ENCODE results near the gene SCFD2. TPM values are rescaled to one million over a fixed set of nuclear protein-coding genes. Genes with fewer than 3 reads are reported as not detected.

The SCFD2 gene
- total RNA-seq, 3 donors from 2014 or later: 22.8 to 33.8 (median 25.0) TPM

DNA sequence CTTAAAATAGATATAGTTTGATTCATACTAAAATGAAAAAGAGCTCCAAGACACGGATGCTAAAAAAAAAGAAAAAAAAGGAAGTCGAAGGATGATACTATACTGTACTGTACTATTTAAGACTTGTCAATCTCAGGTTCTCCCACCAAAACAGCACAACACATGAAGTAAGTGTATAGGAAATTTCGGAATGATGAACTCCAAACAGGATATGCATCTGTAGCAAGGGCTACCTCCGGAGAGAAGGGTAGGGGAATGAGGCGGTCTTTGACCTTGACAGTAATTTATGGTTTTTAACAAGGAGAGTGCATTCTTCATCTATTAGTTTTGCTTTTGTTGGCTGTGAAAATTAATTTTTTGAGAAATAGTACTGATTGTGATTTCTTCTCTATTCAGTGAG, 11.0 kb upstream of the SCFD2 start:
- TF ChIP-seq CTCF (IDR thresholded peaks at IDR 0.05): no peak
- no peak for TF ChIP-seq POLR2A (IDR thresholded peaks at IDR 0.05)
- no peaks in the 10 kb centered on the region for H3K4me1 ChIP-seq
- intact Hi-C loops (cut with DNase I; ENCODE audit: low total_unique reads): no loop called here
- no peaks in the 10 kb centered on the region for H3K27me3 ChIP-seq
- H3K27ac ChIP-seq: peak overlapping the region; percentile 92 to 95
- no peak for DNase-seq (ENCODE audit: low spot score in 2 of 2)
- H3K36me3 ChIP-seq: no peaks in the 10 kb centered on the region
- H3K9me3 ChIP-seq: no peaks in the 10 kb centered on the region
- H3K4me3 ChIP-seq: peak overlapping the region; percentile 74 to 97 (median 83)

GRCh38 chr4:53374777-53375258, 9.0 kb upstream of the SCFD2 start:
- no peak for DNase-seq (ENCODE audit: low spot score in 2 of 2)
- no peak for TF ChIP-seq POLR2AphosphoS5 (IDR thresholded peaks at IDR 0.05)
- TF ChIP-seq CTCF (IDR thresholded peaks at IDR 0.05): no peak
- no peak for TF ChIP-seq POLR2A (IDR thresholded peaks at IDR 0.05)
- no peaks in the 10 kb centered on the region for H3K36me3 ChIP-seq
- no peak overlapping the region for H3K27ac ChIP-seq
- peaks cover 0 to 3% of the 10 kb centered on the region in 2 donors for H3K27me3 ChIP-seq
- no peaks in the 10 kb centered on the region for H3K9me3 ChIP-seq
- no peak overlapping the region for H3K4me3 ChIP-seq
- no peaks in the 10 kb centered on the region for H3K4me1 ChIP-seq
- intact Hi-C loops (cut with DNase I; ENCODE audit: low total_unique reads): no loop called here

DNA sequence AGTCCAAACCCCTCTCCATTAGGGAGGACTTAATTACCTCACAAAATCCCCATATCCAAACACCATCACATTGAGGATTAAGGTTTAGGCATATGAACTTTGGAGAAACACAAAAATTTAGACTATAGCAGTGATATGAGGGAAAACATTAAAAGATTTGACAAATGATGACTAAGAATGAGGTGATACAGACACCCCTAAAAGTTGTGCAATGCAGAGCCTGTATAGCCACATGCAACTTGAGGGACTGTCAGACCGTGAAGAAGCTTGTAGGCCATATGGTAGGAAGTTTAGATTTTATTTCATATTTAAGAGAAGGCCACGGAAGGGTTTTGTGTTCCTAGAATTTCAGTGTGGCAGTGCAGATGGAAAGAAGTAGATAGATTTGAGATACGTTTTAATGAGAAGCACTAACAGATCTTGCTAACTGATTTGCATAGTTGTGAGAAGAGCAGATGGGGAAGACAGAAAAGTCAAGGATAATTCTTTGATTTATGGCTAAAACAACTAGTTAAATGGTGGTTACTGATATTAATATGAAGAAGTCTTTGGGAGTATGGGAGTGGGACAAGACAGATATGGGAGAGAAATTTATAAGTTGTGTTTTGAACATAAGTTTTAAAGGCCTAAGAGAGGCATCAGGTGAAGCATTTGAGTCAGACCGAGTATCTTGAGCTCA, 6.1 kb upstream of the SCFD2 start:
- H3K4me1 ChIP-seq: no peaks in the 10 kb centered on the region
- no peaks in the 10 kb centered on the region for H3K36me3 ChIP-seq
- intact Hi-C loops (cut with DNase I; ENCODE audit: low total_unique reads): no loop called here
- no peaks in the 10 kb centered on the region for H3K9me3 ChIP-seq
- TF ChIP-seq POLR2A (IDR thresholded peaks at IDR 0.05): no peak
- no peak for TF ChIP-seq POLR2AphosphoS5 (IDR thresholded peaks at IDR 0.05)
- TF ChIP-seq CTCF (IDR thresholded peaks at IDR 0.05): no peak
- no peak for DNase-seq (ENCODE audit: low spot score in 2 of 2)
- no peak overlapping the region for H3K27ac ChIP-seq
- no peak overlapping the region for H3K4me3 ChIP-seq
- peaks cover 0 to 3% of the 10 kb centered on the region in 2 donors for H3K27me3 ChIP-seq

GRCh38 chr4:53371049-53371448, 5.2 kb upstream of the SCFD2 start:
- TF ChIP-seq POLR2AphosphoS5 (IDR thresholded peaks at IDR 0.05) (no peak), CTCF (IDR thresholded peaks at IDR 0.05) (no peak), POLR2A (IDR thresholded peaks at IDR 0.05) (no peak)
- Histone ChIP-seq H3K9me3 (no peaks in the 10 kb centered on the region), H3K4me1 (no peaks in the 10 kb centered on the region), H3K36me3 (no peaks in the 10 kb centered on the region), H3K27me3 (peaks cover 0 to 3% of the 10 kb centered on the region in 2 donors), H3K4me3 (no peak overlapping the region), H3K27ac (no peak overlapping the region)
- intact Hi-C loops (cut with DNase I; ENCODE audit: low total_unique reads): no loop called here
- DNase-seq (ENCODE audit: low spot score in 2 of 2): no peak

DNA sequence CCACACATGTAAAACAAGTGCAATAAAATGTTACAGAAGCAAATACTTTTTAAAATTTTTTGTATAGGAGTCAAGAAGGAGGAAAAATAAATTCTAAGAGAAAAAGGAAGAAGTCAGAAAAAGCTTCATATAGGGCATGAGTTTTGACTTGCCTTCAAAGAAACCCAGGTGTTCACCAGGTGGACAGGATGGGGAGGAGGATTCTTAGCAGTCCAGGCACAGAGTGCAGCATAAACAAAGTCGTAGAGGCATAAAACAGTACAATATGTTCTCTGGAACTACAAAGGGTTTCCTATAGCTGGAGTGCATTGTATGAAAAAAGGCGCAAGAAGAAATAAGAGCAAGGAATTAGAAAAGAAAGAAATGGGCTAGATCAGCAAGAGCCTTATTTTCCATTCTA, 1.9 kb upstream of the SCFD2 start:
- no peaks in the 10 kb centered on the region for H3K36me3 ChIP-seq
- TF ChIP-seq CTCF (IDR thresholded peaks at IDR 0.05): no peak
- no peak for TF ChIP-seq POLR2A (IDR thresholded peaks at IDR 0.05)
- TF ChIP-seq POLR2AphosphoS5 (IDR thresholded peaks at IDR 0.05): no peak
- no peak overlapping the region for H3K4me3 ChIP-seq
- intact Hi-C loops (cut with DNase I; ENCODE audit: low total_unique reads): no loop called here
- no peak overlapping the region for H3K27ac ChIP-seq
- peaks cover 0 to 9% of the 10 kb centered on the region in 2 donors for H3K4me1 ChIP-seq
- H3K27me3 ChIP-seq: peaks cover 0 to 3% of the 10 kb centered on the region in 2 donors
- H3K9me3 ChIP-seq: no peaks in the 10 kb centered on the region
- no peak for DNase-seq (ENCODE audit: low spot score in 2 of 2)
